ENCODE results near the gene FOXN4. TPM values are rescaled to one million over a fixed set of nuclear protein-coding genes. Genes with fewer than 3 reads are reported as not detected.
A peak's percentile ranks its signal among the peaks of the same experiment; 100 is the strongest.

The FOXN4 gene
- total RNA-seq, 2 experiments from 2014 or later = not detected

- peaks cover 5% of the 10 kb centered on the region for H3K9me3 Mint-ChIP-seq
These were observed 50.2 kb downstream of the FOXN4 start for GRCh38 chr12:109258607-109259544.

GRCh38 chr12:109258201-109258600 lies 50.9 kb downstream of the FOXN4 start:
- Mint-ChIP-seq H3K4me1 (ENCODE audit: low read depth) (no peaks in the 10 kb centered on the region), H3K27ac (no peak overlapping the region), H3K9me3 (peaks cover 12% of the 10 kb centered on the region), H3K4me3 (no peak overlapping the region), H3K27me3 (no peaks in the 10 kb centered on the region), H3K36me3 (ENCODE audit: low read depth) (peaks cover 21% of the 10 kb centered on the region)
- intact Hi-C loops (cut with micrococcal nuclease) = no loop called here
- ChIA-PET POLR2A (no interaction called here), CTCF (no interaction called here)
- DNase-seq (no peak), ATAC-seq (no peak)
- no peak for TF ChIP-seq CTCF (IDR thresholded peaks at IDR 0.05)

More at GRCh38 chr12:109258607-109259544, 50.2 kb downstream of the FOXN4 start:
- ChIA-PET CTCF (no interaction called here), POLR2A (no interaction called here)
- H3K36me3 Mint-ChIP-seq (ENCODE audit: low read depth) = peaks cover 20% of the 10 kb centered on the region
- intact Hi-C loops (cut with micrococcal nuclease) = no loop called here
- H3K4me1 Mint-ChIP-seq (ENCODE audit: low read depth) = no peaks in the 10 kb centered on the region
- TF ChIP-seq CTCF (IDR thresholded peaks at IDR 0.05) = no peak
- no peak overlapping the region for H3K4me3 Mint-ChIP-seq
- H3K27ac Mint-ChIP-seq = no peak overlapping the region
- DNase-seq (no peak), ATAC-seq (no peak)
- no peaks in the 10 kb centered on the region for H3K27me3 Mint-ChIP-seq

DNA sequence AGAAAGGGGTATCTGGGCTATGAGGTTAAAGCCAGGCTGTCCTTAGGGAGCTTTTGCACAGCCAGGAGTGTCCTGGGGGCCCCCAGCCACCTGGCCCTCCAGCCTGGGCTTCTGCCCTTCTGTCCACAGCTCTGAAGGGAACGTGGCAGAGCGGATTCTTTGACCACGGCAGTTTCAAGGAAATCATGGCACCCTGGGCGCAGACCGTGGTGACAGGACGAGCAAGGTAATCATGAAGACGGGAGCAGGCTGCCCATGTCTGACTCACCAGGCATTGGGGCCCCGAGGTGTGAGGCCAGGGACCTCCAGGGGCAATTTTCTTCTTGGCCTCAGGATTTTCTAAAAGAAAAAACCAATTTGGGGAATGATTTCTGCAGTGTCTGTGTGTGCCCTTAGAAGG lies 53.1 kb downstream of the FOXN4 start:
- Mint-ChIP-seq H3K27me3 (no peaks in the 10 kb centered on the region), H3K36me3 (ENCODE audit: low read depth) (peaks cover 30% of the 10 kb centered on the region), H3K27ac (no peak overlapping the region), H3K9me3 (peaks cover 13% of the 10 kb centered on the region), H3K4me1 (ENCODE audit: low read depth) (no peaks in the 10 kb centered on the region), H3K4me3 (no peak overlapping the region)
- CTCF ChIA-PET = no interaction called here
- intact Hi-C loops (cut with micrococcal nuclease) = no loop called here
- no peak for ATAC-seq
- no peak for DNase-seq
- POLR2A ChIA-PET = no interaction called here
- TF ChIP-seq CTCF (IDR thresholded peaks at IDR 0.05) = no peak

GRCh38 chr12:109255377-109255776 lies 53.7 kb downstream of the FOXN4 start:
- ChIA-PET POLR2A (no interaction called here), CTCF (no interaction called here)
- DNase-seq = peak; percentile 14
- no peak for TF ChIP-seq CTCF (IDR thresholded peaks at IDR 0.05)
- Mint-ChIP-seq H3K27ac (no peak overlapping the region), H3K9me3 (peaks cover 13% of the 10 kb centered on the region), H3K4me1 (ENCODE audit: low read depth) (peaks cover 2% of the 10 kb centered on the region), H3K27me3 (no peaks in the 10 kb centered on the region), H3K36me3 (ENCODE audit: low read depth) (peaks cover 30% of the 10 kb centered on the region), H3K4me3 (no peak overlapping the region)
- no peak for ATAC-seq
- intact Hi-C loops (cut with micrococcal nuclease) = no loop called here

- Mint-ChIP-seq H3K36me3 (ENCODE audit: low read depth) (peaks cover 31% of the 10 kb centered on the region), H3K4me3 (no peak overlapping the region), H3K27me3 (no peaks in the 10 kb centered on the region), H3K9me3 (peaks cover 13% of the 10 kb centered on the region), H3K27ac (no peak overlapping the region), H3K4me1 (ENCODE audit: low read depth) (peaks cover 6% of the 10 kb centered on the region)
- ATAC-seq (no peak), DNase-seq (no peak)
- ChIA-PET CTCF (no interaction called here), POLR2A (no interaction called here)
- intact Hi-C loops (cut with micrococcal nuclease) = no loop called here
- no peak for TF ChIP-seq CTCF (IDR thresholded peaks at IDR 0.05)
These were observed 55.1 kb downstream of the FOXN4 start for GRCh38 chr12:109253913-109254544.

All from activated CD8-positive, alpha-beta T cell treated with anti-CD3 and anti-CD28 coated beads for 36 hours (primary cell).